ENCODE measurements around the gene MAPRE2. TPM values are rescaled to one million over a fixed set of nuclear protein-coding genes. Genes with fewer than 3 reads are reported as not detected.

Gene MAPRE2
- total RNA-seq, 1 experiment from 2014 or later = 29.4 TPM

GRCh38 chr18:35047697-35048292, 6.6 kb downstream of the MAPRE2 start:
- peaks cover 4 to 5% (median 5%) of the 10 kb centered on the region in 3 experiments for H3K36me3 Mint-ChIP-seq (ENCODE audit: insufficient read depth in 1 of 3, low read depth in 3 of 3)
- Histone ChIP-seq H2BK15ac (ENCODE audit: low read depth, low read length) (no peak overlapping the region), H3T11ph (ENCODE audit: low read length) (no peak overlapping the region), H2BK5ac (ENCODE audit: insufficient read length, low read length) (no peak overlapping the region), H4K5ac (ENCODE audit: insufficient read length, low read depth, low read length) (no peak overlapping the region), H2AK5ac (ENCODE audit: insufficient read length, low read length) (no peak overlapping the region), H3K27me3 (ENCODE audit: insufficient read depth, low read length) (no peaks in the 10 kb centered on the region), H3K14ac (ENCODE audit: insufficient read depth, low read length) (no peak overlapping the region), H2BK120ac (ENCODE audit: low read depth, low read length, poor library complexity, severe bottlenecking) (no peak overlapping the region), H3K27ac (ENCODE audit: insufficient read length, low read depth, low read length) (no peak overlapping the region), H3K4me2 (ENCODE audit: insufficient read depth, insufficient read length, low read length) (no peak overlapping the region), H3K9me3 (ENCODE audit: control insufficient read depth, low read depth, low read length) (no peaks in the 10 kb centered on the region), H2AFZ (ENCODE audit: low read length) (no peak overlapping the region), H2BK12ac (ENCODE audit: insufficient read length, low read depth, low read length) (no peak overlapping the region), H3K23me2 (ENCODE audit: insufficient read length, low read depth, low read length, poor library complexity, severe bottlenecking) (no peaks in the 10 kb centered on the region), H3K56ac (ENCODE audit: insufficient read length, low read depth, low read length) (no peak overlapping the region), H3K4ac (ENCODE audit: low read depth, low read length) (no peak overlapping the region), H4K20me1 (ENCODE audit: control insufficient read depth, insufficient read depth, insufficient read length) (no peaks in the 10 kb centered on the region), H3K23ac (ENCODE audit: insufficient read length, low read depth, low read length) (no peak overlapping the region), H3K18ac (ENCODE audit: insufficient read length, low read depth, low read length) (no peak overlapping the region), H2BK20ac (ENCODE audit: low read depth, low read length, poor library complexity, severe bottlenecking) (no peak overlapping the region), H3K79me2 (ENCODE audit: insufficient read depth, low read length) (peaks cover 5% of the 10 kb centered on the region; the same call in 1 of the 2 replicates), H3K79me1 (ENCODE audit: insufficient read depth, low read depth, low read length, poor library complexity, severe bottlenecking) (peaks cover 3% of the 10 kb centered on the region), H3K9ac (ENCODE audit: extremely low read depth, insufficient read length, low read length) (no peak overlapping the region), H4K91ac (ENCODE audit: insufficient read length, low read depth, low read length) (no peak overlapping the region), H3K4me1 (ENCODE audit: insufficient read depth, low read length) (peaks cover 6% of the 10 kb centered on the region), H4K8ac (replicated peaks; ENCODE audit: insufficient read length, low read depth, low read length) (no peak overlapping the region)
- H3K4me3 Mint-ChIP-seq = no peak overlapping the region
- no CpG with 5 or more reads among the region's 4 CpGs for WGBS (ENCODE audit: extremely low coverage, insufficient read length, low lambda C conversion rate)
- no peaks in the 10 kb centered on the region for H3K27me3 Mint-ChIP-seq (ENCODE audit: low read depth)
- H3K9me3 Mint-ChIP-seq = no peaks in the 10 kb centered on the region
- H3K27ac Mint-ChIP-seq = peak overlapping the region in 2 of 3 experiments; percentile 9 to 88; a peak in 2 of 7 replicates
- TF ChIP-seq CTCF (conservative IDR thresholded peaks at IDR 0.05) = no peak
- no peak for DNase-seq
- H3K4me1 Mint-ChIP-seq = peaks cover 41 to 52% of the 10 kb centered on the region in 2 experiments

Measured in H9 (cell line).